ENCODE data around the gene IZUMO4.

IZUMO4 gene

GRCh38 chr19:2111886-2112285 lies 15.2 kb downstream of the IZUMO4 start:
- H3K9me3 ChIP-seq: no peaks in the 10 kb centered on the region
- no peaks in the 10 kb centered on the region for H3K4me1 ChIP-seq
- no peak overlapping the region for H3K4me3 ChIP-seq (ENCODE audit: low read depth, low read length)
- no peaks in the 10 kb centered on the region for H3K27me3 ChIP-seq
- peaks cover 91% of the 10 kb centered on the region for H3K36me3 ChIP-seq
- DNase-seq: no peak
- no peak for TF ChIP-seq CTCF (IDR thresholded peaks at IDR 0.05; ENCODE audit: low read depth, low read length)

- Histone ChIP-seq H3K4me3 (ENCODE audit: low read depth, low read length) (no peak overlapping the region), H3K9me3 (no peaks in the 10 kb centered on the region), H3K36me3 (peaks cover 95% of the 10 kb centered on the region), H3K4me1 (no peaks in the 10 kb centered on the region), H3K27me3 (no peaks in the 10 kb centered on the region)
- no peak for TF ChIP-seq CTCF (IDR thresholded peaks at IDR 0.05; ENCODE audit: low read depth, low read length)
- no peak for DNase-seq
Measured at GRCh38 chr19:2112516-2113320, 16.0 kb downstream of the IZUMO4 start.

- Histone ChIP-seq H3K4me3 (ENCODE audit: low read depth, low read length) (no peak overlapping the region), H3K9me3 (no peaks in the 10 kb centered on the region), H3K4me1 (no peaks in the 10 kb centered on the region), H3K36me3 (peaks cover 95% of the 10 kb centered on the region), H3K27me3 (no peaks in the 10 kb centered on the region)
- no peak for DNase-seq
- TF ChIP-seq CTCF (IDR thresholded peaks at IDR 0.05; ENCODE audit: low read depth, low read length): no peak
Measured at GRCh38 chr19:2113439-2114211, 16.9 kb downstream of the IZUMO4 start.

- no peak for DNase-seq
Measured at GRCh38 chr19:2114218-2114617, 17.5 kb downstream of the IZUMO4 start.

GRCh38 chr19:2114821-2115220 lies 18.1 kb downstream of the IZUMO4 start:
- Histone ChIP-seq H3K4me1 (no peaks in the 10 kb centered on the region), H3K9me3 (no peaks in the 10 kb centered on the region), H3K36me3 (peaks cover 92% of the 10 kb centered on the region), H3K27me3 (no peaks in the 10 kb centered on the region), H3K4me3 (ENCODE audit: low read depth, low read length) (no peak overlapping the region)
- no peak for DNase-seq
- no peak for TF ChIP-seq CTCF (IDR thresholded peaks at IDR 0.05; ENCODE audit: low read depth, low read length)

More at GRCh38 chr19:2114218-2114617, 17.5 kb downstream of the IZUMO4 start:
- H3K36me3 ChIP-seq: peaks cover 95% of the 10 kb centered on the region
- no peak overlapping the region for H3K4me3 ChIP-seq (ENCODE audit: low read depth, low read length)
- no peaks in the 10 kb centered on the region for H3K27me3 ChIP-seq
- TF ChIP-seq CTCF (IDR thresholded peaks at IDR 0.05; ENCODE audit: low read depth, low read length): no peak
- no peaks in the 10 kb centered on the region for H3K9me3 ChIP-seq
- H3K4me1 ChIP-seq: no peaks in the 10 kb centered on the region

- Histone ChIP-seq H3K4me1 (no peaks in the 10 kb centered on the region), H3K9me3 (no peaks in the 10 kb centered on the region), H3K4me3 (ENCODE audit: low read depth, low read length) (no peak overlapping the region), H3K36me3 (peaks cover 92% of the 10 kb centered on the region), H3K27me3 (no peaks in the 10 kb centered on the region)
- TF ChIP-seq CTCF (IDR thresholded peaks at IDR 0.05; ENCODE audit: low read depth, low read length): no peak
- no peak for DNase-seq
Measured at GRCh38 chr19:2115324-2115723, 18.6 kb downstream of the IZUMO4 start.
